HepG2 (cell line): ENCODE data around the gene TRAF5. TPM values are rescaled to one million over a fixed set of nuclear protein-coding genes. Genes with fewer than 3 reads are reported as not detected.
"Not testable (repeated sequence)": the region's sequence is repeated elsewhere in the genome, so short reads cannot be mapped to it uniquely, and the experiment has no call there.

Experiments
- ATAC-seq: fragments of 200-7000 bp; cut with Tn5 transposase; 3 replicates; pipeline ENCODE4 v1.9.1; 2020; ENCODE audit warnings: mild to moderate bottlenecking, moderate library complexity
- BruUV-seq: library from RNA; stranded (reverse); fragments of 400-500 nt; replicated peaks from 2 replicates; lab custom pipeline; 2021; lab: Mats Ljungman, UMichigan
- CTCF ChIA-PET: fragments of 300-600 bp; formaldehyde crosslinking; extraction: SDS; loops from one replicate; lab custom pipeline; 2021; ENCODE audit warnings: low total read pairs, inconsistent platforms, low intra/inter-chr PET ratio; lab: Yijun Ruan, JAX
- POLR2A ChIA-PET: fragments of 350-600 bp; sonication (Branson Sonifier 250); formaldehyde crosslinking; loops from one replicate; lab custom pipeline; 2020; ENCODE audit warnings: antibody characterized with exemption, inconsistent platforms; lab: Yijun Ruan, JAX
- DNase-seq: peaks from one replicate; pipeline ENCODE4 v3.0.0-alpha.2; 2015; ENCODE audit warnings: low spot score
- FAIRE-seq: peaks from 3 replicates; lab custom pipeline; 2011; peaks lifted over from hg19 to GRCh38; lab: Jason Lieb, UNC
- H2AFZ ChIP-seq: one replicate; pipeline ENCODE4 v1.6.1; 2011; ENCODE audit warnings: low read length, inconsistent platforms
- H3K27ac ChIP-seq: fragments of 300-600 bp; 3 replicates; pipeline ENCODE4 v1.8.0; 2011; ENCODE audit warnings: mixed run types, mild to moderate bottlenecking, mixed read lengths, low read length, inconsistent platforms; ENCODE audit not compliant: insufficient read depth; ENCODE audit errors: extremely low read length
- H3K27me3 ChIP-seq, 2 experiments: fragments of 200-600 bp in 1 of 2; 2 replicates in 1 of 2; 3 replicates in 1 of 2; pipeline versions ENCODE4 v1.6.0 to v1.8.0; 2011; ENCODE audit warnings: low read length in 2 of 2, mild to moderate bottlenecking in 2 of 2, moderate library complexity in 2 of 2, inconsistent platforms in 1 of 2; ENCODE audit not compliant: insufficient read depth in 2 of 2, control insufficient read depth in 1 of 2
- H3K36me3 ChIP-seq, 2 experiments: fragments of 200-600 bp in 1 of 2; replicated peaks in 1 of 2; 2 replicates in 1 of 2; 3 replicates in 1 of 2; pipeline versions ENCODE4 v1.5.1 to v1.8.0; 2011; ENCODE audit warnings: low read length in 2 of 2, inconsistent platforms in 1 of 2; ENCODE audit not compliant: insufficient read depth in 2 of 2, control insufficient read depth in 1 of 2
- H3K4me1 ChIP-seq: 2 replicates; pipeline ENCODE4 v1.5.1; 2012; ENCODE audit warnings: low read length, inconsistent platforms; ENCODE audit not compliant: insufficient read depth
- H3K4me2 ChIP-seq: 2 replicates; pipeline ENCODE4 v1.6.0; 2011; ENCODE audit warnings: low read depth, low read length, inconsistent platforms
- H3K4me3 ChIP-seq, 3 experiments: fragments of 200-600 bp in 1 of 3; sonication (generic), shearing (Covaris generic) in 1 of 3; replicated peaks in 1 of 3; 2 replicates each; pipeline ENCODE4 v1.5.1; 2011 to 2016; ENCODE audit warnings: low read length in 3 of 3, inconsistent platforms in 2 of 3, low read depth in 2 of 3, mild to moderate bottlenecking in 2 of 3, control low read depth in 1 of 3, mixed read lengths in 1 of 3; ENCODE audit not compliant: insufficient read depth in 1 of 3
- H3K79me2 ChIP-seq: one replicate; pipeline ENCODE4 v1.6.1; 2011; ENCODE audit warnings: low read length, inconsistent platforms; ENCODE audit not compliant: insufficient read depth
- H3K9ac ChIP-seq: 2 replicates; pipeline ENCODE4 v1.6.0; 2011; ENCODE audit warnings: mild to moderate bottlenecking, low read depth, low read length, inconsistent platforms; ENCODE audit not compliant: insufficient read depth
- H3K9me3 ChIP-seq: 2 replicates; pipeline ENCODE4 v1.5.1; 2012; ENCODE audit warnings: mild to moderate bottlenecking, low read length
- H4K20me1 ChIP-seq: 2 replicates; pipeline ENCODE4 v1.6.0; 2011; ENCODE audit warnings: inconsistent platforms, mild to moderate bottlenecking, low read length, moderate library complexity; ENCODE audit not compliant: insufficient read depth
- THAP7 ChIP-seq: sonication (generic); formaldehyde crosslinking; IDR thresholded peaks from 2 replicates; pipeline ENCODE4 v1.8.1; 2023; ENCODE audit warnings: mild to moderate bottlenecking, missing genetic modification reagents
- ZNF7 ChIP-seq: IDR thresholded peaks from 2 replicates; pipeline ENCODE4 v1.6.1; 2016; ENCODE audit warnings: missing biosample characterization, missing genetic modification reagents
- WGBS: methylation state at CpG from one replicate; pipeline ENCODE4 v1.1.6; 2017; ENCODE audit warnings: low lambda C conversion rate; 5-methylcytosine and 5-hydroxymethylcytosine counted together
- in situ Hi-C: cut with HindIII; loops from 2 replicates; pipeline ENCODE4 v1.10.0; 2017; ENCODE audit warnings: low pct_unique_long_range_greater_than_20kb; ENCODE audit not compliant: extremely low pct_ligation_motif_present
- intact Hi-C: fragments of 100-400 bp; cut with micrococcal nuclease; formaldehyde crosslinking; loops from one replicate; pipeline ENCODE4 v1.10.0; 2022; ENCODE audit not compliant: unreplicated experiment
- polyA plus RNA-seq, 8 experiments: library from polyadenylated mRNA; depleted of rRNA in 3 of 8; stranded (reverse) in 7 of 8; unstranded in 1 of 8; fragments of >200 nt; fragmentation: Illumina TruSeq in 4 of 8; extraction: Trizol in 4 of 8; gene quantifications; 2 replicates each; pipeline versions ENCODE4 v1.2.1 to v1.2.3, GENCODE V29; 2011 to 2016; ENCODE audit warnings: low read depth in 4 of 8, missing spikeins in 1 of 8, mixed read lengths in 1 of 8; ENCODE audit not compliant: insufficient read depth in 1 of 8
- total RNA-seq, 5 experiments: library from RNA; depleted of rRNA; stranded (reverse); fragments of >200 nt; fragmentation: Illumina TruSeq; extraction: Trizol; gene quantifications; 2 replicates each; pipeline ENCODE4 v1.2.3, GENCODE V29; 2016; ENCODE audit warnings: low read depth in 1 of 5

The TRAF5 gene
- total and polyA plus RNA-seq, 2 of the 13 experiments (the other 11 are each of a cell fraction or from before 2014, with no cell fraction given), result 0.27 to 1.6 TPM

- no peaks in the 10 kb centered on the region for H3K9me3 ChIP-seq
- H3K4me3 ChIP-seq, result no peak overlapping the region
- H3K4me1 ChIP-seq, result peaks cover 1% of the 10 kb centered on the region; the same call in 1 of the 2 replicates
- POLR2A ChIA-PET, result no interaction called here
- no peaks in the 10 kb centered on the region for H4K20me1 ChIP-seq
- no peak overlapping the region for H3K4me2 ChIP-seq
- BruUV-seq, result no TSS peak
- H3K27me3 ChIP-seq, result peaks cover 0 to 7% of the 10 kb centered on the region in 2 experiments; a peak in 2 of 5 replicates
- DNase-seq (no peak), FAIRE-seq (no peak), ATAC-seq (no peak)
- CTCF ChIA-PET, result no interaction called here
- in situ Hi-C loops (loop anchor here (10.0 kb wide), 2 partner anchors 194 to 334 kb away; no protein-coding TSS in a partner anchor), intact Hi-C loops (loop anchor here (5.0 kb wide), 2 partner anchors 64 to 331 kb away; partner anchors contain the start of gene RCOR3)
- WGBS, result 50% methylated on average over 4 of the region's 4 CpGs
- H2AFZ ChIP-seq, result no peak overlapping the region
- no peak overlapping the region for H3K9ac ChIP-seq
- TF ChIP-seq ZNF7 (0 out of 2 replicates have a peak, but pooled peaks have one; percentile 52), THAP7 (CRISPR knock-in tag) (no peak)
- no peak overlapping the region for H3K27ac ChIP-seq
- no peaks in the 10 kb centered on the region for H3K79me2 ChIP-seq
- no peaks in the 10 kb centered on the region for H3K36me3 ChIP-seq
These were observed 5.7 kb upstream of the TRAF5 start for GRCh38 chr1:211320980-211321379.

- CTCF ChIA-PET, result not testable (repeated sequence)
These were observed 5.0 kb upstream of the TRAF5 start for GRCh38 chr1:211321646-211322045.

More at GRCh38 chr1:211321646-211322045, 5.0 kb upstream of the TRAF5 start:
- POLR2A ChIA-PET, ATAC-seq, DNase-seq, H3K4me2 ChIP-seq, BruUV-seq, H3K4me3 ChIP-seq, H2AFZ ChIP-seq, H3K27ac ChIP-seq, H3K9ac ChIP-seq, H4K20me1 ChIP-seq, H3K36me3 ChIP-seq, H3K79me2 ChIP-seq, FAIRE-seq, H3K9me3 ChIP-seq, H3K4me1 ChIP-seq: not testable (repeated sequence)
- H3K27me3 ChIP-seq, result peaks cover 0 to 13% of the 10 kb centered on the region in 2 experiments; a peak in 2 of 5 replicates
- in situ Hi-C loops (loop anchor here (10.0 kb wide), 2 partner anchors 193 to 333 kb away; no protein-coding TSS in a partner anchor), intact Hi-C loops (loop anchor here (2.0 to 5.0 kb wide), 4 partner anchors 31 to 331 kb away; partner anchors contain the start of gene RCOR3)
- 64% methylated on average over 7 of the region's 7 CpGs for WGBS
